HUES6 (cell line): ENCODE data around the gene GAGE10.
"Not testable (repeated sequence)": the region's sequence is repeated elsewhere in the genome, so short reads cannot be mapped to it uniquely, and the experiment has no call there.

Source experiments
- H3K27ac ChIP-seq: 2 replicates; pipeline ENCODE4 v1.7.0; 2013; ENCODE audit warnings: low read depth, mild to moderate bottlenecking, low read length, inconsistent platforms
- H3K27me3 ChIP-seq: 2 replicates; pipeline ENCODE4 v1.6.1; 2013; ENCODE audit warnings: low read length; ENCODE audit not compliant: control insufficient read depth, insufficient read depth
- H3K36me3 ChIP-seq: 2 replicates; pipeline ENCODE4 v1.6.1; 2013; ENCODE audit warnings: low read length; ENCODE audit not compliant: control insufficient read depth, insufficient read depth
- H3K4me1 ChIP-seq: 2 replicates; pipeline ENCODE4 v1.6.1; 2013; ENCODE audit warnings: low read length; ENCODE audit not compliant: control insufficient read depth, insufficient read depth
- H3K4me3 ChIP-seq: 2 replicates; pipeline ENCODE4 v1.5.1; 2013; ENCODE audit warnings: low read depth, low read length
- H3K9ac ChIP-seq: one replicate; pipeline ENCODE4 v1.6.1; 2013; ENCODE audit warnings: mild to moderate bottlenecking, low read length
- H3K9me3 ChIP-seq: 2 replicates; pipeline ENCODE4 v1.6.1; 2013; ENCODE audit warnings: low read depth, low read length; ENCODE audit not compliant: control insufficient read depth, insufficient read depth

The GAGE10 gene

GRCh38 chrX:49322266-49322665 is 18.8 kb downstream of the GAGE10 start:
- not testable (repeated sequence) for H3K9ac ChIP-seq, H3K27ac ChIP-seq, H3K9me3 ChIP-seq, H3K4me3 ChIP-seq, H3K4me1 ChIP-seq, H3K36me3 ChIP-seq, H3K27me3 ChIP-seq

GRCh38 chrX:49323735-49324134 is 20.3 kb downstream of the GAGE10 start:
- not testable (repeated sequence) for H3K27ac ChIP-seq, H3K27me3 ChIP-seq, H3K4me3 ChIP-seq, H3K9me3 ChIP-seq, H3K4me1 ChIP-seq, H3K9ac ChIP-seq, H3K36me3 ChIP-seq

- not testable (repeated sequence) for H3K36me3 ChIP-seq, H3K9me3 ChIP-seq, H3K27me3 ChIP-seq, H3K4me1 ChIP-seq, H3K27ac ChIP-seq, H3K4me3 ChIP-seq, H3K9ac ChIP-seq
Measured at GRCh38 chrX:49330421-49330820, 27.0 kb downstream of the GAGE10 start.

GRCh38 chrX:49331282-49331681 is 27.8 kb downstream of the GAGE10 start, which contains the start of gene GAGE13:
Gene GAGE13, plus strand, starts transcription at chrX:49331582. Its CDS starts 1,156 bp downstream, at chrX:49332738.
- not testable (repeated sequence) for H3K36me3 ChIP-seq, H3K27me3 ChIP-seq, H3K27ac ChIP-seq, H3K9ac ChIP-seq, H3K4me3 ChIP-seq, H3K4me1 ChIP-seq, H3K9me3 ChIP-seq

- H3K9me3 ChIP-seq, H3K27me3 ChIP-seq, H3K27ac ChIP-seq, H3K36me3 ChIP-seq, H3K4me3 ChIP-seq, H3K4me1 ChIP-seq, H3K9ac ChIP-seq: not testable (repeated sequence)
Measured at GRCh38 chrX:49331841-49332240, 28.4 kb downstream of the GAGE10 start.

GRCh38 chrX:49341449-49341848 is 38.0 kb downstream of the GAGE10 start:
- not testable (repeated sequence) for H3K9me3 ChIP-seq, H3K36me3 ChIP-seq, H3K4me3 ChIP-seq, H3K9ac ChIP-seq, H3K27ac ChIP-seq, H3K4me1 ChIP-seq, H3K27me3 ChIP-seq

GRCh38 chrX:49344496-49345175 is 41.2 kb downstream of the GAGE10 start:
- not testable (repeated sequence) for H3K27me3 ChIP-seq, H3K27ac ChIP-seq, H3K4me3 ChIP-seq, H3K9me3 ChIP-seq, H3K4me1 ChIP-seq, H3K9ac ChIP-seq, H3K36me3 ChIP-seq

GRCh38 chrX:49345402-49345801 is 42.0 kb downstream of the GAGE10 start:
- not testable (repeated sequence) for H3K27ac ChIP-seq, H3K9ac ChIP-seq, H3K36me3 ChIP-seq, H3K27me3 ChIP-seq, H3K9me3 ChIP-seq, H3K4me1 ChIP-seq, H3K4me3 ChIP-seq

GRCh38 chrX:49346150-49346549 is 42.7 kb downstream of the GAGE10 start:
- not testable (repeated sequence) for H3K9ac ChIP-seq, H3K27ac ChIP-seq, H3K9me3 ChIP-seq

More at GRCh38 chrX:49346150-49346549, 42.7 kb downstream of the GAGE10 start:
- H3K4me3 ChIP-seq, H3K4me1 ChIP-seq, H3K27me3 ChIP-seq, H3K36me3 ChIP-seq: not testable (repeated sequence)
